Measurements from ENCODE around the gene ACTRT3.

ACTRT3 gene

DNA sequence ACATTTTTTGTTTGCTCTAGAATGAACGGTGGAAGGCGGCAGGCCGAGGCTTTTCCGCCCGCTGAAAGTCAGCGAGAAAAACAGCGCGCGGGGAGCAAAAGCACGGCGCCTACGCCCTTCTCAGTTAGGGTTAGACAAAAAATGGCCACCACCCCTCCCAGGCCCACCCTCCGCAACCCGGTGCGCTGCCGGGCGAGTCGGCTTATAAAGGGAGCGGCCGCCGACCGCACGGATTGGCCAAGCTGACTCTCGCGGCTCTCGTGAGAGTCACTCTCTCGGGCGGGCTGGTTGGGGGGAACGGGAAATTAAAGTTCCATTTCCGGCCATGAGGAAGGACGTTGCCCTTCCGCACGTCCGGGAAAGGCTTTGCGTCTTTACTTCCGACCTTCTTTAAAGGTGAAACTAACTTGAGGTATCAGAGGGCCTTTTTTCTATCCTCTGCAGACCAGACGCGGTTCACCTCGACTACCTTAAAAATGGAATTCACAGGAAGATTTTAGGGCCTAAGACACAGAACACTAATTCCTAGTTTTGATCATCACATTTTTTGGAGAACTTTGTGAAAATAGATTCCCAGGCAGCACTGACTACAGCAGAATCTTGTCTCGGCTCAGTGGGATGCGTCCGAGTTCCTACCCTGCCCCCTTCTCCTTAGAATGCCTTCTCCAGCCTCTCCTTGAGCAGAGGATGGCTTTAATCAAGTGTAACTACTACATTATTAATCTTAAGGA, 4.3 kb downstream of the ACTRT3 start, which contains the start of gene TERC:
Gene TERC, minus strand, starts transcription at position 179 of the 731 bp plus-strand sequence.
- ChIA-PET CTCF (interaction anchor here (1.2 kb wide), 1 partner anchor 1083 kb away, joined by 3 read pairs; no protein-coding TSS in a partner anchor), POLR2A (no interaction called here)
- peak; percentile 85 for DNase-seq (ENCODE audit: extremely low spot score)
- no peak for TF ChIP-seq CTCF (IDR thresholded peaks at IDR 0.05; ENCODE audit: control extremely low read depth, extremely low read depth, low read depth, missing control alignments)

DNA sequence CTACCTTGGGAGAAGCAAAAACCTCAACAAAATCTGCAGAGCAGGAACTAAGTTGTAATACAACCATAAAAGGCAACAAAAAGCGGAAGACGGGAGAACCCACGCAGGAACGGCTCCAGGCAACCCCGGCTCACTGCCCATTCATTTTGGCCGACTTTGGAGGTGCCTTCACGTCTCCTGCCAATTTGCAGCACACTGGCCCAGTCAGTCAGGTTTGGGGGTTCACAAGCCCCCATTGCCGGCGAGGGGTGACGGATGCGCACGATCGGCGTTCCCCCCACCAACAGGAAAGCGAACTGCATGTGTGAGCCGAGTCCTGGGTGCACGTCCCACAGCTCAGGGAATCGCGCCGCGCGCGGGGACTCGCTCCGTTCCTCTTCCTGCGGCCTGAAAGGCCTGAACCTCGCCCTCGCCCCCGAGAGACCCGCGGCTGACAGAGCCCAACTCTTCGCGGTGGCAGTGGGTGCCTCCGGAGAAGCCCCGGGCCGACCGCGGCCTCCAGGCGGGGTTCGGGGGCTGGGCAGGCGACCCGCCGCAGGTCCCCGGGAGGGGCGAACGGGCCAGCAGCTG, 5.0 kb downstream of the ACTRT3 start:
- CTCF ChIA-PET = interaction anchor here (1.2 kb wide), 1 partner anchor 1084 kb away, joined by 3 read pairs; no protein-coding TSS in a partner anchor

GRCh38 chr3:169760479-169760878, 8.9 kb downstream of the ACTRT3 start:
- CTCF ChIA-PET = interaction anchor here (1.7 kb wide), 1 partner anchor 15 kb away, joined by 6 read pairs; no protein-coding TSS in a partner anchor
- TF ChIP-seq CTCF (IDR thresholded peaks at IDR 0.05; ENCODE audit: control extremely low read depth, extremely low read depth, low read depth, missing control alignments) = no peak
- POLR2A ChIA-PET = no interaction called here
- DNase-seq (ENCODE audit: extremely low spot score) = no peak

More for the DNA sequence above, 5.0 kb downstream of the ACTRT3 start:
- peak; percentile 68 for DNase-seq (ENCODE audit: extremely low spot score)
- TF ChIP-seq CTCF (IDR thresholded peaks at IDR 0.05; ENCODE audit: control extremely low read depth, extremely low read depth, low read depth, missing control alignments) = no peak
- POLR2A ChIA-PET = interaction anchor here (0.6 kb wide), 1 partner anchor 202 kb away, joined by 4 read pairs; the partner anchor contains the start of gene SEC62

GRCh38 chr3:169759256-169759655, 10.1 kb downstream of the ACTRT3 start:
- TF ChIP-seq CTCF (IDR thresholded peaks at IDR 0.05; ENCODE audit: control extremely low read depth, extremely low read depth, low read depth, missing control alignments) = no peak
- ChIA-PET CTCF (no interaction called here), POLR2A (no interaction called here)
- no peak for DNase-seq (ENCODE audit: extremely low spot score)

DNA sequence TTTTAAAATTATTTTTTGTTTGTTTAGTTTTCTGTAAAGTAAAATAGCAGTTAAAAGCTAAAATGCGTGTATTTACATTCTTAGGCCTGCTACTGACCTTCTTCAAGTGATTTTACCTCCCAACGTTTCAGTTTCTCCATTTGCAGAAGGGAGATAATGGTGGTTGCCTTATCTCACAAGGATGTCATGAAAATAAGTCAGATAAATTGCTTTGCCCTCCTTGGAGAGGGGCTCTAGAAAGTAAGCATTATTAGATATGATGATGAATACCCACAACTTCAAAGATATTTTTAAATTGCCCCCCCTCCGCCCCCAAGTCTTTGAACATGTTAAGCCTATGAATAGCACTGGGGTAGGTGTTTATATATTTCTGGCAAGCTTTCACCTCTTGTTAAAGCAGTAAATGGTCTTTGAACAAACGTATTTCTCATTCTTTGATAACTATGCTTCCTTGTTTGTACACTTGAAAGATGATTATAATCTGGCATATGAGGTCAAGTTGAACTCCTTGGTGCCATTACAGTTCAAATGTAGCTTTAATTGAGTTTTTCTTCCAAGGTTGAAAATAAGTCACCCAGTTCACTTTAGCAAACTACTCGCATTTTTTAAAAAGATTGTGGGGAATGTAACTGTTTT, 10.9 kb downstream of the ACTRT3 start:
- TF ChIP-seq CTCF (IDR thresholded peaks at IDR 0.05; ENCODE audit: control extremely low read depth, extremely low read depth, low read depth, missing control alignments) = no peak
- ChIA-PET POLR2A (no interaction called here), CTCF (no interaction called here)
- no peak for DNase-seq (ENCODE audit: extremely low spot score)

- TF ChIP-seq CTCF (IDR thresholded peaks at IDR 0.05; ENCODE audit: control extremely low read depth, extremely low read depth, low read depth, missing control alignments) = no peak
- no peak for DNase-seq (ENCODE audit: extremely low spot score)
- CTCF ChIA-PET = no interaction called here
- POLR2A ChIA-PET = no interaction called here
These were observed 13.9 kb downstream of the ACTRT3 start for GRCh38 chr3:169755488-169755887.
